ENCODE results near the gene BMS1. TPM values are rescaled to one million over a fixed set of nuclear protein-coding genes. Genes with fewer than 3 reads are reported as not detected.
"Not testable (repeated sequence)": the region's sequence is repeated elsewhere in the genome, so short reads cannot be mapped to it uniquely, and the experiment has no call there.

BMS1 gene, protein sequence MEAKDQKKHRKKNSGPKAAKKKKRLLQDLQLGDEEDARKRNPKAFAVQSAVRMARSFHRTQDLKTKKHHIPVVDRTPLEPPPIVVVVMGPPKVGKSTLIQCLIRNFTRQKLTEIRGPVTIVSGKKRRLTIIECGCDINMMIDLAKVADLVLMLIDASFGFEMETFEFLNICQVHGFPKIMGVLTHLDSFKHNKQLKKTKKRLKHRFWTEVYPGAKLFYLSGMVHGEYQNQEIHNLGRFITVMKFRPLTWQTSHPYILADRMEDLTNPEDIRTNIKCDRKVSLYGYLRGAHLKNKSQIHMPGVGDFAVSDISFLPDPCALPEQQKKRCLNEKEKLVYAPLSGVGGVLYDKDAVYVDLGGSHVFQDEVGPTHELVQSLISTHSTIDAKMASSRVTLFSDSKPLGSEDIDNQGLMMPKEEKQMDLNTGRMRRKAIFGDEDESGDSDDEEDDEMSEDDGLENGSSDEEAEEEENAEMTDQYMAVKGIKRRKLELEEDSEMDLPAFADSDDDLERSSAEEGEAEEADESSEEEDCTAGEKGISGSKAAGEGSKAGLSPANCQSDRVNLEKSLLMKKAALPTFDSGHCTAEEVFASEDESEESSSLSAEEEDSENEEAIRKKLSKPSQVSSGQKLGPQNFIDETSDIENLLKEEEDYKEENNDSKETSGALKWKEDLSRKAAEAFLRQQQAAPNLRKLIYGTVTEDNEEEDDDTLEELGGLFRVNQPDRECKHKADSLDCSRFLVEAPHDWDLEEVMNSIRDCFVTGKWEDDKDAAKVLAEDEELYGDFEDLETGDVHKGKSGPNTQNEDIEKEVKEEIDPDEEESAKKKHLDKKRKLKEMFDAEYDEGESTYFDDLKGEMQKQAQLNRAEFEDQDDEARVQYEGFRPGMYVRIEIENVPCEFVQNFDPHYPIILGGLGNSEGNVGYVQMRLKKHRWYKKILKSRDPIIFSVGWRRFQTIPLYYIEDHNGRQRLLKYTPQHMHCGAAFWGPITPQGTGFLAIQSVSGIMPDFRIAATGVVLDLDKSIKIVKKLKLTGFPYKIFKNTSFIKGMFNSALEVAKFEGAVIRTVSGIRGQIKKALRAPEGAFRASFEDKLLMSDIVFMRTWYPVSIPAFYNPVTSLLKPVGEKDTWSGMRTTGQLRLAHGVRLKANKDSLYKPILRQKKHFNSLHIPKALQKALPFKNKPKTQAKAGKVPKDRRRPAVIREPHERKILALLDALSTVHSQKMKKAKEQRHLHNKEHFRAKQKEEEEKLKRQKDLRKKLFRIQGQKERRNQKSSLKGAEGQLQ
- total RNA-seq (2022) (25.9 and 26.2 TPM in 2 replicates), Bru-seq, nascent RNA (percentile 93 among the genes with signal in this experiment), BruChase-seq, experiment 1, labeled RNA remaining after a 6-hour chase (percentile 93 among the genes with signal in this experiment), BruChase-seq, experiment 2, labeled RNA remaining after a 2-hour chase (percentile 91 among the genes with signal in this experiment)
- long read RNA-seq, full-length matches to known transcripts = 21 of 34 reads
- long read RNA-seq, partial matches to known transcripts = 5 of 34 reads
- long read RNA-seq, other reads (novel, unspliced or antisense) = 8 of 34 reads

DNA sequence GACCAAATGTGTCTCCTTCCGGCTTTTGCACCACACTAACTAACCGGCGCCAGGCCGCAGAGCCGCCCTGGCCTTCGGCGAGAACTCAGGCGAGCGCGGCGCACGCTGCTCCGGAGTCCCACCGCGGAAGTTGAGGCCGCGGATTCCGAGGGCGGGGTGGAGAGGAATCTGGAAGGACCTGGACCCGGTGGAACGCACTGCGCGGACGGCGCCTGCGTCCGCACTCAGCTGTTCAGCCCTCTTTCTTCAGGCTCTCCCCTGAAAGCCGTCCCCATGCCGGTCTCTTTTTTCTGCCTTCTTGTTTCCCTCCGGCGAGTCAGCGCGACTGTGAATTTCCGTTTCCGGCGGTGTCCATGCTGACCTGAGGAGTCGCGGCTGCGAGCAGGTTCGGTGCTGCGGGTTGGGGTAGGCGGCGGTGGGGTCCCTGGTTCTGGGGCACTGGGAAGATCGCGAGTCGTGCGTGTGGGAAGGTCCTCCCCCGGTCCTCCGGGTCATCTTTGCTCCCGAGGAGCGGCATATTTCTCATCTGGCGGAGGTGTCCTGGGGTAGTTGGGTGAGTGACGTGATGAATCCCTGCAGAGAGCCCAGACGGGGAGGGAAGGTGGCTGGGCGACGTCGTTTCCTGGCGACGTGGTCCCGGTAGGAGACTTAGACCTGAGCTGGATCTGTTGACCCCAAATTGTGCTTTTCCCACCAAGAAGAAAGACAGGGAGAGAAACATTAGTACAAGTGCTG lies at the start of gene BMS1:
Gene BMS1, plus strand, starts transcription at position 350 of the 735 bp plus-strand sequence. CDS start 1,600 bp downstream, outside the sequence.
- TF ChIP-seq, protein P1, sequence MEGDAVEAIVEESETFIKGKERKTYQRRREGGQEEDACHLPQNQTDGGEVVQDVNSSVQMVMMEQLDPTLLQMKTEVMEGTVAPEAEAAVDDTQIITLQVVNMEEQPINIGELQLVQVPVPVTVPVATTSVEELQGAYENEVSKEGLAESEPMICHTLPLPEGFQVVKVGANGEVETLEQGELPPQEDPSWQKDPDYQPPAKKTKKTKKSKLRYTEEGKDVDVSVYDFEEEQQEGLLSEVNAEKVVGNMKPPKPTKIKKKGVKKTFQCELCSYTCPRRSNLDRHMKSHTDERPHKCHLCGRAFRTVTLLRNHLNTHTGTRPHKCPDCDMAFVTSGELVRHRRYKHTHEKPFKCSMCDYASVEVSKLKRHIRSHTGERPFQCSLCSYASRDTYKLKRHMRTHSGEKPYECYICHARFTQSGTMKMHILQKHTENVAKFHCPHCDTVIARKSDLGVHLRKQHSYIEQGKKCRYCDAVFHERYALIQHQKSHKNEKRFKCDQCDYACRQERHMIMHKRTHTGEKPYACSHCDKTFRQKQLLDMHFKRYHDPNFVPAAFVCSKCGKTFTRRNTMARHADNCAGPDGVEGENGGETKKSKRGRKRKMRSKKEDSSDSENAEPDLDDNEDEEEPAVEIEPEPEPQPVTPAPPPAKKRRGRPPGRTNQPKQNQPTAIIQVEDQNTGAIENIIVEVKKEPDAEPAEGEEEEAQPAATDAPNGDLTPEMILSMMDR (IDR thresholded peaks at IDR 0.05; ENCODE audit: unreplicated experiment) = no peak
- CTCF ChIA-PET = interaction anchor here (0.6 to 1.2 kb wide), 2 partner anchors 29 to 58 kb away, joined by 3 to 11 read pairs; no protein-coding TSS in a partner anchor
- peak within 1 kb of the TSS; percentile 85 for H3K27ac Mint-ChIP-seq (ENCODE audit: unreplicated experiment)
- intact Hi-C loops (cut with micrococcal nuclease; ENCODE audit: unreplicated experiment) = loop anchor here (2.0 kb wide), 1 partner anchor 144 kb away; the partner anchor contains the start of gene ZNF33B
- H3K4me3 Mint-ChIP-seq (ENCODE audit: low read depth, unreplicated experiment) = peak within 1 kb of the TSS; percentile 92
- peak; percentile 92 for DNase-seq
- H3K27me3 Mint-ChIP-seq (ENCODE audit: unreplicated experiment) = peaks cover 9% of the 10 kb centered on the region
- peaks cover 2% of the 10 kb centered on the region for H3K9me3 Mint-ChIP-seq (ENCODE audit: low read depth, unreplicated experiment)
- no peaks in the 10 kb centered on the region for H3K4me1 Mint-ChIP-seq (ENCODE audit: low read depth, unreplicated experiment)
- H3K36me3 Mint-ChIP-seq (ENCODE audit: insufficient read depth, unreplicated experiment) = peaks cover 37% of the 10 kb centered on the region
- BruUV-seq (replicated peaks) = no TSS peak

DNA sequence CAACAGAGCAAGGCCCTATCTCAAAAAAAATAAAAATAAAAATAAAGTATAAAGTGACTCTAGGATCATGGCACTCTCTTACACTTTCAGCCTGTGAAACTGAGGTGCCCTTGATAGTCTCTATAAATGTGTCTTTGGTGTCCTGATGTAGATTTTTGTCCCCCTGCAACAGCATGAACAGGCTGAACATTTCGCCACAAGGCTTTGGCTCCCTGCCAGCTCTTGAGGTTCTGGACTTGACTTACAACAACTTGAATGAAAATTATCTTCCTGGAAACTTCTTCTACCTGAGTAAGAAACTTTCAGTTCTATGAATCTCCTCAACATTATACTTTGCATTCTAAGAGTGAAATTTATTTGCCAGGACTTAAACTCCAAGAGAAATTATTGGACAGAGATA lies 48.1 kb upstream of the BMS1 start:
- H3K4me3 Mint-ChIP-seq (ENCODE audit: low read depth, unreplicated experiment) = no peak overlapping the region
- CTCF ChIA-PET = no interaction called here
- H3K9me3 Mint-ChIP-seq (ENCODE audit: low read depth, unreplicated experiment) = peaks cover 5% of the 10 kb centered on the region
- H3K27me3 Mint-ChIP-seq (ENCODE audit: unreplicated experiment) = no peaks in the 10 kb centered on the region
- no peaks in the 10 kb centered on the region for H3K36me3 Mint-ChIP-seq (ENCODE audit: insufficient read depth, unreplicated experiment)
- TF ChIP-seq, protein P1 (IDR thresholded peaks at IDR 0.05; ENCODE audit: unreplicated experiment) = no peak
- DNase-seq = peak; percentile 13
- BruUV-seq (replicated peaks) = no TSS peak
- no peak overlapping the region for H3K27ac Mint-ChIP-seq (ENCODE audit: unreplicated experiment)
- no peaks in the 10 kb centered on the region for H3K4me1 Mint-ChIP-seq (ENCODE audit: low read depth, unreplicated experiment)
- intact Hi-C loops (cut with micrococcal nuclease; ENCODE audit: unreplicated experiment) = no loop called here

DNA sequence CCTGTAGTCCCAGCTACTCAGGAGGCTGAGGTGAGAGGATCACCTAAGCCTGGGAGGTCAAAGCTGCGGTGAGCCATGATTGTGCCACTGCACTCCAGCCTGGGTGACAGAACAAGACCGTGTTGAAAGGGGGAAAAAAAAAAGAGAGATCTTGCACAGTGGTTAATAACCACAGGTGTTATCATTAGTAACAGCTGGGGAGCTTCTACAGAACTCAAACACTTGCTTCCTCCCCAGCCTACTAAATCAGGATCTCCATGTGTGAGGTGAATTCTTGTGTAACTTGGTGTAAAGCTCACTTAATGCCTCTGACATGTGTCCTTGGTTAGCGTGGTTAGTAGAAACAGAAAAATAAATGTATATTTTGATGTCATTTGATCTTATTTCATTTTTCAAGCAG lies 43.9 kb upstream of the BMS1 start:
- intact Hi-C loops (cut with micrococcal nuclease; ENCODE audit: unreplicated experiment) = no loop called here
- CTCF ChIA-PET = no interaction called here
- BruUV-seq (replicated peaks) = no TSS peak
- Mint-ChIP-seq H3K9me3 (ENCODE audit: low read depth, unreplicated experiment) (peaks cover 6% of the 10 kb centered on the region), H3K4me1 (ENCODE audit: low read depth, unreplicated experiment) (no peaks in the 10 kb centered on the region), H3K36me3 (ENCODE audit: insufficient read depth, unreplicated experiment) (no peaks in the 10 kb centered on the region), H3K27me3 (ENCODE audit: unreplicated experiment) (peaks cover 9% of the 10 kb centered on the region), H3K27ac (ENCODE audit: unreplicated experiment) (no peak overlapping the region), H3K4me3 (ENCODE audit: low read depth, unreplicated experiment) (no peak overlapping the region)
- TF ChIP-seq, protein P1 (IDR thresholded peaks at IDR 0.05; ENCODE audit: unreplicated experiment) = no peak
- DNase-seq = no peak

DNA sequence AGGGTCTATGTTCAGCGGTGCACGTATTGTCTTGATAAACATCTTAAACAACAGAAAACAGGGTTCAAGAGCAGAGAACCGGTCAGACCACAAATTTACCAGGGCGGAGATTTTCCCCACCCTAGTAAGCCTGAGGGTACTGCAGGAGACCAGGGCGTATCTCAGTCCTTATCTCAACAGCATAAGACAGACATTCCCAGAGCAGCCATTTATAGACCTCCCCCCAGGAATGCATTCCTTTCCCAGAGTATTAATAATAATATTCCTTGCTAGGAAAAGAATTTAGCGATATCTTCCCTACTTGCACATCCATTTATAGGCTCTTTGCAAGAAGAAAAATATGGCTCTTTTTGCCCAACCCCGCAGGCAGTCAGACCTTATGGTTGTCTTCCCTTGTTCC lies 41.1 kb upstream of the BMS1 start:
- H3K36me3 Mint-ChIP-seq (ENCODE audit: insufficient read depth, unreplicated experiment); intact Hi-C loops (cut with micrococcal nuclease; ENCODE audit: unreplicated experiment); H3K27me3 Mint-ChIP-seq (ENCODE audit: unreplicated experiment); BruUV-seq (replicated peaks); CTCF ChIA-PET; H3K27ac Mint-ChIP-seq (ENCODE audit: unreplicated experiment); H3K9me3 Mint-ChIP-seq (ENCODE audit: low read depth, unreplicated experiment); H3K4me1 Mint-ChIP-seq (ENCODE audit: low read depth, unreplicated experiment); DNase-seq; H3K4me3 Mint-ChIP-seq (ENCODE audit: low read depth, unreplicated experiment): not testable (repeated sequence)
